ENCODE measurements around the gene MAP3K9.

The MAP3K9 gene

GRCh38 chr14:70821584-70822529, 12.5 kb upstream of the MAP3K9 start:
- peak; percentile 44 for DNase-seq (ENCODE audit: low spot score)

GRCh38 chr14:70816525-70816924, 7.2 kb upstream of the MAP3K9 start:
- DNase-seq (ENCODE audit: low spot score): no peak

DNA sequence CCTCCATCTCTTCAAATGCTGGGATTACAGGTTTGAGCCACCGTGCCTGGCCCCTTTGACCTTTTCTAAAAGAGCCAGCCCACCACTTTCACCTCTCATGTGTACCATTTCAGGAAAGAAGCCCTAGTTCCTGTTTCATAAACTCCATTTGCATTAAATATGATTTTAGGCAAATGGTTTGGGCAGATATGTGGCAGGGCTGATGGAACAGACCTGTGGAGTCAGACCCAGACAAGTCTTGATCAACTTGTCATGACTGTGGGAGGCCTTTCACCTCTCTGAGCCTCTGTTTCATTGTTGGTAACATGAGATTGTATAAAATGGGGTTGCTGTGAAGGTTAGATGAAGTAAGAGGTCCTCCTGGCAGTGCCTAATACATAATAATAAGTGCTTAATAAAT, 5.2 kb upstream of the MAP3K9 start:
- no peak for DNase-seq (ENCODE audit: low spot score)

GRCh38 chr14:70812124-70812818, 3.0 kb upstream of the MAP3K9 start:
- no peak for DNase-seq (ENCODE audit: low spot score)

GRCh38 chr14:70811578-70811977, 2.3 kb upstream of the MAP3K9 start:
- no peak for DNase-seq (ENCODE audit: low spot score)

- no peak for DNase-seq (ENCODE audit: low spot score)
These were observed 1.7 kb upstream of the MAP3K9 start for GRCh38 chr14:70811050-70811449.

GRCh38 chr14:70810621-70811020, 1.3 kb upstream of the MAP3K9 start:
- DNase-seq (ENCODE audit: low spot score): no peak

GRCh38 chr14:70808416-70809224, 693 bp downstream of the MAP3K9 start:
- DNase-seq (ENCODE audit: low spot score): no peak

DNA sequence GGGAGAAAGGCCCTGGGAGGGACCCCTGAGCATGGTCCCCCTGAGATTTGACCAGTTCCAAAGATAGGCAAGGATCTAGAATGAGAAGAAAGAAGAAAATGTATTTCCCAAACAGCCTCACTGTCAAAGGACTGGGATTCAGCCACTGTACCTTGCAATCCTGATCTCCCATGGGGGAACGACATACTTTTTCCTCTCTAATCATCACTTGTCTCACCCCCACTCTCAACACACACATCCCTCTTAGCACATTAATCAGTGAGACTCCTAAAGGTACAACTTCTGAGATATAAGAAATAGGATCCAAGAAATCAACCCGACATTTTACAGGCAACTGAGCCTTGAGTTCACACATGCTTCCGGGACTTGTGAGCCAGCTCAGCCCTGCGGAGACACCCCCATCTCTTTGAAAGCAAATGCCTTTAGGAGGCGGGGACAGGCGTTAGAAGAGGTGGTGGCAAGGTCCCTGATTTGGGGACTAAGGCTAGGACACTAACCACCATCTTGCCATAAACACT, 1.4 kb downstream of the MAP3K9 start:
- DNase-seq (ENCODE audit: low spot score): peak; percentile 74

DNA sequence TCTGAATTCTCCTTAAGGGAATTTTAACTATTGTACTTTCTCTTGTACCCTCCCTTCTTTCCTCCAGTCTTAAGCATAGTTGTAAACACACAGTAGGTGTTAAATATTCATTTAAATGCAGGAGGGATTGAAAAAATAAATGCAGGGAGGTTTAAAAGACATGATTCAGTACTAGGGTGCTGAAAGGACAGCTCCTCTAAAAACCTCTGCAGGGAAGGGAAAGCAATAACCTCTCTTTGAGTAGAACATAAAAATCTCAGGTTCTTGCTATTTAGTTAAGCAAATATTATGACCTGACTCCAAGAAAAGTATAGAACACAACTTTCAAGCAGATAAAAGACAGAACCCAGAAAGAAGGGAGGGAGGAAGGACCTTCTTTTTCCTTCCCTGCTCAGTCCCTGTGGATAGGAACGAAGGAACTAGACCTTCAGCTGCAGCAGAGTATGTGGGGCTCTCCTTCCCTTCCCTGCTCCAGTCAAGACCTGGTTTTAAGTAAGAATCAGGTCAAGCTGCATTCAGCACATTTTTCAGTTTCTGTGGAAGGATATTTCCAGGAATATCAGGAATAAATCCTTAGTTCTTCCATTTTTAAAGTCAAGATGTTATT, 4.7 kb downstream of the MAP3K9 start:
- no peak for DNase-seq (ENCODE audit: low spot score)

GRCh38 chr14:70803321-70804310, 5.7 kb downstream of the MAP3K9 start:
- DNase-seq (ENCODE audit: low spot score): no peak

- no peak for DNase-seq (ENCODE audit: low spot score)
These were observed 6.9 kb downstream of the MAP3K9 start for GRCh38 chr14:70802379-70802778.

DNA sequence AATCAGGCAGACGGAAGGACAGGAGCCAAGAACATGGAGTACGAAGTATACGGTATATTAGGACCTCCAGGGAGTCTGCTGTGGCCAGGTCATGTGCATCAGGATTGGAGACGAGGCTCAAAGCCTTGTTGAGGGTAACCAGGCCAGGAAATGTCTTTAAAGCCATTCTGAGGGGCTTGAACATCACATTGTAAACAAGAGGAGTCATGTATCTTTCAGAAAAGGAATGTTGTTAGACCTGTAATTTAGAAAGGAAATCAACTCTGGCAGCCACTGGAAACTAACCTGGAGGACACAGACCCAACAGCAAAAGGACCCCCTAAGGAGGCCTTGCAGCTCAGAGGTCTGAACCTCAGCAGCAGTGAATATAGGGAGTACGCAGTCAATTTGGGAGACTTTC, 7.5 kb downstream of the MAP3K9 start:
- no peak for DNase-seq (ENCODE audit: low spot score)

DNA sequence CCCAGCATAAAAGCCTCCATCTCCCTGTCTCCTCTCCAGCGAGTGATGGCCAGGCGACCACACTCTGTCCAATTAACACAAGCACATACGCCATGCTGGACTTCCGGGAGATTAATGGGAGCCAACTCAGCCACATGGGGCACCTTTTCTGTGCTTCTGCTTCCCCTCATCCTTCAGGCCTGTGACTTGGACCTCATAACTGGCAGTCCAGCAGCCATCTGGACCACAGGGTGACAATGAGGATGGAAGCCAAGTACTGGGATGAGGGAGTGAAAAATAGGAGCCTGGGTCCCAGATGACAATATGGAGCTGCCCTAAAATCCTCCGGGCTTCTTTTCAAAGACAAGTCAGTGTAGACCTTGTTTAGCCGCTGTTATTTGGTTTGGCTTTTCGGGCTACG, 12.8 kb downstream of the MAP3K9 start:
- DNase-seq (ENCODE audit: low spot score): peak; percentile 97

DNA sequence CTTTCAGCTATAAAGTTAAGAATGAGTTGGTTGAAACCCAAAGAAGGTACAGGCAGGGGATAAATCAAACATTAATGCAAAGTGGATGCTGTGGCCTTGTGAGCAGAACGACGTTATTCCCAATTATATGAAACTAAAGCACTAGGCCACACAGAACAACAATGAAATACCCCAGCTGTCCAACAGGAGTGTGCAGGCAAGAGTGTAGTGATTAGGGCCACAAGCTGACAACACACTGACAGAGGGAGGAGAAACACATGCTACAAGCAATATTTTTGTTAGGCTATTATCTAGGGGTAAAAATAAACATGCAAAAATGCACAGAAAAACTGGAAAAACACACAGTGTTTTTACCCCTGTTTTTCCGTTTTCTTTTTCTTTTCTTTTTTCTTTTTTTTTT, 15.0 kb downstream of the MAP3K9 start:
- no peak for DNase-seq (ENCODE audit: low spot score)

GRCh38 chr14:70793637-70794036, 15.7 kb downstream of the MAP3K9 start:
- DNase-seq (ENCODE audit: low spot score): peak; percentile 60

DNA sequence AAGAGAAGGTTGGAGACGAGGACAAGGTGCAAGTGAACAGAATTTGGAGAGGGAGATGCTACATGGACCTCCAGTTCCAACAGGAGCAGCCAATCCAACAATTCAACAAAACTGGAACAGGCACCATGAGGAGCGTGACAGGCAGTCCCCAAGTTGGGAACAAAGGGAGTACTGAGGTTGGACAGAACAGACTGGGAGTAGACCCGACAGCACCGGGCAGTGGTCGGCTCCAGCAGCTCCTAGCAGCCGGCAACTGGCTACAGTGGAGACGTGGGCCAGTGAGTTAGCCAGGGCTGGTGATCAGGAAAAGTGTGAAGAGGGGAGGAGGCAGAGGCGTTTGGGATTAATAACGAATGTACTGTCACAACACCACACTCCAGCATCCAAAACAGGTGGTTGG, 16.4 kb downstream of the MAP3K9 start:
- DNase-seq (ENCODE audit: low spot score): no peak

DNA sequence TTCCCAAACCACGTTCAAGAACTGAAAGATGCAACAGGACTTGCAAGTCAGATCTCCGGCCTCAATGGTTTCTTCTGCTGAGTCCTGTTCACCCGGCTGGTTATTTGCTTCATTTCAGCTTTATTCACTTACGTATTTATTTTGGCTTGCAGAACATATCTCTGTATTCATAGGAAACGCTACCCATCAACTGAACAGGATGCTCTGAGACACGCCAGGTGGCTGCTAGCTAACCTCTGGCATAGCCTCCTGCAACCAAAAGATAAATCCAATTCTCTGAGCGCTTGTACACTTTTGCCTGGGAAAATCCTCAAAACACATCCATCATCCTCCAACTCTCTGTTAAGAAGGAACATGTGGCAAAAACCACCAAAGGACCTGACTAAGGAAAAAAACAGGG, 17.3 kb downstream of the MAP3K9 start:
- DNase-seq (ENCODE audit: low spot score): peak; percentile 84

DNA sequence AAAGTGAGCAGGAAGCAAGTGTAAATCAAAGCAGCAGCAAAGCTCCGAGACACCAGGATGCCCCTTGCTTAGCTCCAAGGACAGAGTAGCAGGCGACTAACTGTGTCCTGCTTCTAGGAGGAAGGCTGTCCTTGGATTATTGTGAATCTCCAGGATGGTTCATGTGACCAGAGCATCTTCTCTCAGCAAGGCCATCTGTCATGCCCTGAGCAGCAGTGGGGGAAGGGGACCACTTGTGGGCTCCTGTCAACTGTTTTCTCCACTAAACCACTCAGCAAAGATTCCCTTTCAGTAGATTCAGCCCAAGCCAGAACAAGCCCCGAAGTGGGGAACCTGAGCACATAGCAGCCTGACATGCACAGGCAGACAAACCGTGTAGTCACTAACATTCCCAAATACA, 19.4 kb downstream of the MAP3K9 start:
- peak; percentile 92 for DNase-seq (ENCODE audit: low spot score)

DNA sequence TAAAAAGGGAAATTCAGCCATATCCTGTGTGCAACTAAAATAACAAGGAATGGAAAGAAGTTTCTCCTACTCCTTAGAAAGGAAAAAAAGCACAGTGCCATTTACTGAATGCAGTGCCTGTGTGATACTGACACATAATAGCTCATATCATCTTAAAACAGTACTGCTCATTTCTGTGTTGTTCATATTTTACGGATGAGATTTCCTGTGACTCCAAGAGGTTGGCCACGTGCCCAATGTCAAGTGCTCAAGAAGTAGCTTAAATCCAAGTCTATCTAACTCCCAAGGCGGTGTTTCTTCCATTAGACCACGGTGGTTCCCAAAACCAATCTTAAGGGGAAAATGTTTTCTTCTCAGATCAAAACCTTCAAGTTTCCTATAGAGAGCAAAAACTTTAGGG, 20.0 kb downstream of the MAP3K9 start:
- no peak for DNase-seq (ENCODE audit: low spot score)

DNA sequence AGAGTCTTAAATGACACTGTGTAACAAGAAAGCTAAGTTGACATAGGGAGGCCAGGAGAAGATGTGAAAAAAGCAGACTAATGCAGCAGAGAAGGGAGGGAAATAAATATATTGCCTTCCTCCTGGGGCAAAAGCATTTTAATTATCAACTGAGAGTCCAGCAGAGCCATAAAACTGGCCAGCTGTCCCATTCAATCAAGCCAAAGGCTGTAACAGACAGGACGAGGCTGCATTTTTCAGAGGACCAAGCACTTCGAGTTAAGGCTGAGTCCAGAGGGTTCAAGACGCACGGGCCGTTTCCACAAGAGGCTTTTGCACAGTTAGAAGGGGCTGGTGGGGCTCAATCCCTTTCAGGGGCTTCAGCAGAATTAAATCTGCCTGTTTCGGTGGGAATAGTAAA, 20.4 kb downstream of the MAP3K9 start:
- DNase-seq (ENCODE audit: low spot score): peak; percentile 75

All from cerebellar cortex (tissue), 1 donor.